Astrocyte of the spinal cord (primary cell): ENCODE results near the gene NEK6.

Experiments used
- DNase-seq: peaks from one replicate; pipeline ENCODE4 v3.0.0; 2011; ENCODE audit warnings: low read depth, low spot score
- H3K4me3 ChIP-seq: 2 replicates; pipeline ENCODE4 v1.5.1; 2011; ENCODE audit warnings: low read depth, mild to moderate bottlenecking, low read length, moderate library complexity
- in situ Hi-C: cut with HindIII; loops from 2 replicates; pipeline ENCODE4 v1.10.0; 2017; ENCODE audit warnings: low sequenced_read_pairs
- TF ChIP-seq, protein P1 (sequence below): IDR thresholded peaks from 2 replicates; pipeline ENCODE4 v1.5.1; 2012; ENCODE audit warnings: low read depth, mild to moderate bottlenecking, low read length, inconsistent platforms

Gene NEK6

DNA sequence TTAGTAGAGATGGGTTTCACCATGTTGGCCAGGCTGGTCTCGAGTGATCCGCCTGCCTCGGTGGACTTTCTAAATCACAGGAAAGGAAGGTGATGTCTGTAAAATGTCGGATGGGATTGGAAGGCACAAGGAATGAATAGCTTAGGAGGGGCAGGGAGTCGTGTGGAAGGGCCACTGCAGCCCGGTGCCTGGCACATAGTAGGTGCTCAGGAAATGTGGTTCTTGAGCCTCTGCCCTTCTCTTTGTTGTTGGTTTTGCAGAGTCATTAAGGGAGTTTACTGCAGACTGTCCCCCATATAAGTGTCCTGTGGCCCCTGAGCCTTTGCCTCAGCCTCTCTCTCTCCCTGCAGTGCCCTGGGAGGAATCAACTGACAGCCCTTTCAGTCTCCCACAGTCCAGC lies 11.8 kb downstream of the NEK6 start:
- TF ChIP-seq, protein P1, sequence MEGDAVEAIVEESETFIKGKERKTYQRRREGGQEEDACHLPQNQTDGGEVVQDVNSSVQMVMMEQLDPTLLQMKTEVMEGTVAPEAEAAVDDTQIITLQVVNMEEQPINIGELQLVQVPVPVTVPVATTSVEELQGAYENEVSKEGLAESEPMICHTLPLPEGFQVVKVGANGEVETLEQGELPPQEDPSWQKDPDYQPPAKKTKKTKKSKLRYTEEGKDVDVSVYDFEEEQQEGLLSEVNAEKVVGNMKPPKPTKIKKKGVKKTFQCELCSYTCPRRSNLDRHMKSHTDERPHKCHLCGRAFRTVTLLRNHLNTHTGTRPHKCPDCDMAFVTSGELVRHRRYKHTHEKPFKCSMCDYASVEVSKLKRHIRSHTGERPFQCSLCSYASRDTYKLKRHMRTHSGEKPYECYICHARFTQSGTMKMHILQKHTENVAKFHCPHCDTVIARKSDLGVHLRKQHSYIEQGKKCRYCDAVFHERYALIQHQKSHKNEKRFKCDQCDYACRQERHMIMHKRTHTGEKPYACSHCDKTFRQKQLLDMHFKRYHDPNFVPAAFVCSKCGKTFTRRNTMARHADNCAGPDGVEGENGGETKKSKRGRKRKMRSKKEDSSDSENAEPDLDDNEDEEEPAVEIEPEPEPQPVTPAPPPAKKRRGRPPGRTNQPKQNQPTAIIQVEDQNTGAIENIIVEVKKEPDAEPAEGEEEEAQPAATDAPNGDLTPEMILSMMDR: no peak
- in situ Hi-C loops: no loop called here
- no peak for DNase-seq
- no peak overlapping the region for H3K4me3 ChIP-seq

DNA sequence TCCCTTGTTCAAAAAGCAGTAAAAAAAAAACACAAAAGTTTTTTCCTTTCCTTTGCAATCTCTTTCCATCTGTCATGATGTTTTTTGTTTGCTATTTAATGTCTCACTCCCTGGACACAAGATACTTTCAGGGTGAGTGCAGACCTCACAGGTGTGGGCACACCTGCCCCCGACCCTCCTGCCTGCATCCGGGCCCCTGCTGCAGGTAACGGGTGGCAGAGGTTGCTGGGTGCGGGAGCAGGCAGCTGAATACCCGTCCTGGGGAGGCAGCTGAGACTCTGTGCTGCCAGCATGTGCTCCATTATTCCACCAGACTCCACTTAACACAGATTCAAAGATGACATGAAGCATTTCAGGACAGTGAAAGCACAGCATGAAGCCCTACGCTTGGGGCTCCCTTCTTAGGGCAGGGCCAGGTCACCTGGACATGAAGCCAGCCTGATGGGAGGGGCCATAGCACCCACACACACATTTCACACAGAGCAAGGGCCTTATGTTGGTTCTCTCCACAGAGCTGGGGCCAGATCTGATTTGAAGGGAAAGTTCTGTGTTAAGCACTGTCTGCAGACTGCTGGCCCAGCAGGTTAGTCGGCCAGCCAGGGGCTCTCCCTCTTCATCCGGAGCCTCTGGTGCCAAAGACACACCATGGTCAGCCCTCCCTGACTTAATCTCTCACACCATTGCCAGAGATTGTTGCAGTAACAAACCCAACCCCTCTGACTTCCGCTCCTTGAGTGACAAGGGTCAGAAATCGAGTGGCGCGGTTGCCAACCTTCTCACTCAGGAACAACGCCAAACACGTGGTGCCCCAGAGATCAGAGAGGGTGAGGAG lies 13.0 kb downstream of the NEK6 start:
- in situ Hi-C loops: no loop called here
- TF ChIP-seq, protein P1: no peak
- H3K4me3 ChIP-seq: no peak overlapping the region
- no peak for DNase-seq

DNA sequence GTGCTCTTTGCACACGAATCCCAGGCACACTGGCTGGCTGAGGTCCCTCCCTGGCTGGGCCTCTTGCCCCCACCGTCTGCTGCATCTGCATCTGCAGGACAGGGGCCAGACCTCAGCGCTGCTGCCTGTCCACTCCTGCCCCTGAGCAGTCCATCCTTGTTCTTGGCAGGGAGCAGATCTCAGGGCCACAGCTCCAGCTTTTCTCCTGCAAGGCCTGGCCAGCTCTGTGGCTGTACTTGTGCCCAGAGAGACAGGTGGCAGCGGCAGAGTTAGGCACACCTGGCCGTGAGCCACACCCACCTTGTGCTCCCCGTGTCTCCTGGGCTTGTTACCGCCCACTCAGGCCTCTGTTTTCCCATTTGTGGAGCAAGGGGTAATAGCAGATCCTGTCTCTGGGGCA lies 13.9 kb downstream of the NEK6 start:
- H3K4me3 ChIP-seq: no peak overlapping the region
- no peak for DNase-seq
- in situ Hi-C loops: no loop called here
- TF ChIP-seq, protein P1: no peak

DNA sequence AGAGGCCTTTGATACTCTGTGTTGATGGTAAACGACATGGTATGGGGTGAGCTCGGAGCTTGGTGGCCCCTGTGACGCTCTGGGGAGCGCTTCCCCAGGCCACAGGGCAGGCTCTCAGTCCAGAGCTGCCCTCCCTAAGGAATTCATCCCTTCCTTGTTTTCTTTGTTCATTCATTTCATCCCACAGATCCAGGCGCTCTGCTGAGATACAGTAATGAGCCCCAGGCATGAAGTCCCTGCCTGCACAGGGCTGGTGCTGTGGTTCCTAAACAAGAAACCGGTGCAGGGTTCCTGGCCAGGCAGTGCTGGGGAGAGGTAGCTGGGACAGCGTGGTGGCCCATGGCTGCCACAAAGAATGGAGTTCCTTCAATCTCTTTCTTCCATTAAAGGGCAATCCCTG lies 14.4 kb downstream of the NEK6 start:
- H3K4me3 ChIP-seq: no peak overlapping the region
- TF ChIP-seq, protein P1: no peak
- no peak for DNase-seq
- in situ Hi-C loops: no loop called here

DNA sequence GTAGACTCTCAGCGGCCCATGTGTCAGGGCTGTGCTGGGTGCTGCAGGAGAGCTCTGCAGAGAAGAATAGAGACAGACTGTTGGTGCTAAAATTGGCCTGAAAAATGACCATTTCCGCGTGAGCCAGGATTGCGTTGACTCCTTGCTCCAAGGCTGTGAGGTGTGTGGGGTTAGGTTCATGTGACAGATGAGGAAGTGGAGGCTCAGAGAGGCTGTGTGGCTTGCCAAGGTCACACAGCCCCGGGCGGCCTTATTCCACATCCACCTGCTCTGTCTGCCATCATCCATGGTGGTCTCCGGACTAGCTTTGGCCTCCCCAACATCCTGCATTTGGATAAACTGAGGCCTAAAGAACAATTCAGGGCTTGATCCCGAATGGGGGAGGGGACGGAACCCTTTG lies 15.2 kb downstream of the NEK6 start:
- no peak for DNase-seq
- in situ Hi-C loops: no loop called here
- TF ChIP-seq, protein P1: no peak
- H3K4me3 ChIP-seq: no peak overlapping the region

DNA sequence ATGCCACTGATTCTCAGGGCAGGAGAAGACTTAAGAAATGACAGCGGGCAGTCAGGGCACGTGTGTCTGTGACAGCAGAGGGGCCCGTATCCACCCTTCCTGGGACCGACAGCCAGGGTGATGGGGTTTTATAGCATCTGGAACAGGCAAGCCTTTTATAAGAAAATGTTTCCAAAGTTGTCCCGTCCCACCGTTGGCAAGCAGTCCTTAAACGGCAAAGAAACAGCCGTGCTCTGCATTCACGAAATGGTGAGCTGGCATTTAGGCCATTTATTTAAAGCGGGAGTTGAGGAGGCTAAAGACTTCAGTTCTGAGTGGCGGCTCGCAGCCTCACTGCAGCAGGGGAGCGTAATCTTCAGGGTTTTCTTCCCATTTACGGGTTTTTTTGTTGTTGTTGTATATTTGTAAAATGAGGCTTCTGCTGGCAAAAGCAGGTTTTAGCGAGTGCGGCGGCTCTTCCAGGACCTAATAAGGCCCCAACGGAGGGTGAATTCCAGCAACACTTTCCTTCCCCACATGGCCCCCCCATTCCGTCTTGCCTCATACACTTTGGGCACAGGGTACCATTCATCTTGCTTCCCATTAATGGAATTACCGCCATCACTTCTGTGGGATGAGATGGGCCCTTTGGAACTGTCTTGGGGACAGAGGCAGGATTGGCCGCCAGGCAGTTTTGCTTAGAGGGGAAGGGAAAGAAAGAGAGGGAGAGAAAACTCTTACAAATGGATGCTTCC lies 15.8 kb downstream of the NEK6 start:
- TF ChIP-seq, protein P1: no peak
- in situ Hi-C loops: no loop called here
- no peak overlapping the region for H3K4me3 ChIP-seq
- no peak for DNase-seq
